Astrocyte (in vitro differentiated cells and primary cell): ENCODE data around the gene CDH23.

Source experiments
- CTCF ChIP-seq: IDR thresholded peaks from 2 replicates; pipeline ENCODE4 v1.5.1; 2011; ENCODE audit warnings: low read depth, mild to moderate bottlenecking, inconsistent platforms, low read length, moderate library complexity; ENCODE audit not compliant: insufficient read depth
- EZH2 ChIP-seq: IDR thresholded peaks from 2 replicates; pipeline ENCODE4 v1.6.1; 2012; ENCODE audit warnings: mild to moderate bottlenecking, low read length, inconsistent platforms; ENCODE audit not compliant: insufficient read depth

GRCh38 chr10:71590781-71591350 lies 194.1 kb downstream of the CDH23 start:
- no peak for TF ChIP-seq CTCF
- TF ChIP-seq EZH2 = no peak
